ENCODE measurements around the gene C20orf144. TPM values are rescaled to one million over a fixed set of nuclear protein-coding genes. Genes with fewer than 3 reads are reported as not detected.

The C20orf144 gene
- total RNA-seq, 1 experiment from 2014 or later: 0.42 TPM

DNA sequence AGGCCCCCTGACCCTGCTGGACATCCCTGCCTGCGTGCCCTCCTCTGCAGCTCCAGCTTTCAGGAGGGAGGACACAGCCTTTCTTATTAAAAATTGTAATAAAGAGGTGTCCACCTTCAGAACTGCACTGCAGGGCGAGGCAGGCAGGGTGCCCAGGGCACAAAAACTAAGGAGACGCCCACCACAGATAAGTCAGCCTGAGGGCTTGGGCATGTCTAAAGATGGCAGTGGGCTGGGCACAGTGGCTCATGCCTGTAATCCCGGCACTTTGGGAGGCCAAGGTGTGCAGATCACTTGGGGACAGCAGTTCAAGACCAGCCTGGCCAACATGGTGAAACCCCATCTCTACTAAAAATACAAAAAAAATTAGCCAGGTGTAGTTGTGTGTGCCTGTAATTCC, 7.0 kb upstream of the C20orf144 start:
- peaks cover 5% of the 10 kb centered on the region; the same call in 1 of the 2 replicates for H3K36me3 ChIP-seq
- no peak overlapping the region for H3K27ac ChIP-seq
- no peak overlapping the region for H3K4me3 ChIP-seq
- H3K9me3 ChIP-seq (replicated peaks): no peaks in the 10 kb centered on the region
- H3K27me3 ChIP-seq: no peaks in the 10 kb centered on the region
- H3K4me1 ChIP-seq: no peaks in the 10 kb centered on the region
- no peak for DNase-seq

DNA sequence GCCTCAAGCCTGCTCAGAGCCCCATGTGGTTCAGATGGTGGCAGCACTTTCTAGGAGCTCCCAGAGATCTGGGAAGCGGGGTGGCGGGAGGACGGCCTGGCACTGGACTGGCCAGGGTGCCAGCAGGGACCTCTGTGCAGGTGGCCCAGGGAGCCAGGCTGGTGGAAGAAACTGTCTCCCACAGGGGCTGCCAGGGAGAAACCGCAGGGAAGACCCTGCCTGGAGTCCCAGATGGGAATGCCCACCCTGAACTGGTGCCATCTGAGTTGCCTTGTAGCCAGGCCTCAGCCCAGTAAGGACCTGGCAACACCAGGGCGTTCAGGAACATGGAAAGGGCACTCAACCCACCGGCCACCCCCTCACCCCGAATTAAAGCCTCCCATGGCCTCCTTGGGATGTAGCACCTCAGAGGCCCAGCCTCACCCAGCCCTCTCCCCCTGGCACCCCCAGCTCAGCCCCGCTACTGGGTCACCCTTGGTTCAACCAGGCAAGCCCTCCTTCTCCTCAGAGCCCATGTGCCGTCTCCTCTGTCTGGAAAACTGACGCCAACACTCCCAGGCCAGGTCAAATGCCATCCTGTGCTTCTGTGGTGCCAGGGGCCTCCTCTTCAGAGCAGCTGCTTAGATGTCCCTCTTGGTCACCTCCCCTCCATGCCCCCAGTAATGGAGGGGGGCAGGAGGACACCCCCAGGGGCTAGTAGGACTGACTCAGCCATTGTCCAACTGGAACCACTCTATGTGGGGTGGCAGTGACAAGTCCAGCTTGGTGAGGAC, 5.9 kb upstream of the C20orf144 start:
- H3K4me3 ChIP-seq: no peak overlapping the region

DNA sequence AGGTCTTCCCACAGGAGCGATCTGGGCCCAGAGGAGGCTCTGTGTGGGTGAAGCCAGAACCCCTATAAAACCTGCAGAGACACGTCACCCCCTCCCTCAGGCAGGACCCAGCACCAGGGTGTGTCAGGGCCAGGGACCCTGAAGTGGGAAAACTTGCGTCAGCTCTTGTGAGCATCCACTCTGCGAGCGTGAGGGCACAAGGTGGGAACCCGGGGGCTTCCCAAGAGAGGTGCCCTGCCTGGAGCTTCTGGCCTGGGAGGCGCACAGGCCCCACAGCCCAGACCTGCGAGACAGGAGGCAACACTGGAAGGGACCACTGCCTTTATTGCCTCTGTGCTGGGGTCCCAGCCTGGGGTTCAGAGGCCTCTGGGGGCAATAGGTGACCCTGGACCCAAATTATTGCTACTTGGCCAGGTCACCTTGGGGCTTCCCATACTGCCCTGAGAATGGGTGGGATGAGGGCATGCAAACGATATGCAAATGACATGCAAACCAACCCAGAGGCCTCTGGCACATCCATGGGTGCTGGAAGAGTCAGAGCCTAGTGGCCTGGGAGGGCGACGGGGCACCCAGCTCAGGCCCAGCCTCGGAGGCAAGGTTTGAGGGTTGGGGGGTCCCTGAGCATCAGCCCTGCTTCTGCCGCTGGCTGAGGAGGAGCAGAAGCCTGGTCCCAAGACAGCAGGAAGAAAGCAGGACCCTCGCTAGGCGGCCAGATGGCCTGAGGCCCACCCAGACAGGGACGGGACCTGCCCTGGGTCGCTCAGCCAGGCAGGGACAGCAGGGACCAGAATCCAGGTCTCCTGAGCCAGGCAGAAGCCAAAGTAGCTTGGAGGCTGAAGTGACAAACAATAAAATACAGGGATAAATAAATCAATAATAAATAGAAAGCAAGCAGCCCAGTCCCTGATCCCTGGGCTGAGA, 5.1 kb upstream of the C20orf144 start:
- DNase-seq: no peak
- Histone ChIP-seq H3K27ac (no peak overlapping the region), H3K36me3 (peaks cover 5% of the 10 kb centered on the region; the same call in 1 of the 2 replicates), H3K27me3 (no peaks in the 10 kb centered on the region), H3K4me3 (no peak overlapping the region), H3K9me3 (replicated peaks) (no peaks in the 10 kb centered on the region), H3K4me1 (no peaks in the 10 kb centered on the region)

More for the DNA sequence above, 5.9 kb upstream of the C20orf144 start:
- H3K27ac ChIP-seq: no peak overlapping the region
- H3K27me3 ChIP-seq: no peaks in the 10 kb centered on the region
- peak in 1 of 2 experiments; percentile 8 for DNase-seq
- H3K4me1 ChIP-seq: no peaks in the 10 kb centered on the region
- no peaks in the 10 kb centered on the region for H3K9me3 ChIP-seq (replicated peaks)
- peaks cover 5% of the 10 kb centered on the region; the same call in 1 of the 2 replicates for H3K36me3 ChIP-seq

DNA sequence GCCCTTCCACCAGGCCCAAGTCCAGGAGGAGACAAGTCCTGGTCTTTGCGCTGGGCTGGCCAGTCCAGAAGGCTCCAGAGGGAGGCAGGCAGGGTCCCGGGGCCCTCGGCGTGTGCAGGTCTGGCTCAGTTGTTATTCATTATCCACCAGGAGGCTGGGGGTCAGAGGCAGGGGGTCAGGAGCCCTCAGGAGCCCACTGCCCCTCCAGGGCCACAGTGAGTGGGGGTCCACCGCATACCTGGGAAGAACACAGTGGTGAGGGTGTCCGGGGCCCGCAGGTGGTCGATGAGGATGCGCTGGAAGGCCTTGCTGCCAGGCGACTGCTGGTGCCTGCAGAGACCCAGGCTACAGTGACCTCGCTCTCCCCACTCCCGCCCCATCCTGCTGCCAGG, 4.4 kb upstream of the C20orf144 start:
- H3K27ac ChIP-seq: no peak overlapping the region
- no peaks in the 10 kb centered on the region for H3K27me3 ChIP-seq
- H3K4me3 ChIP-seq: no peak overlapping the region
- H3K36me3 ChIP-seq: peaks cover 5% of the 10 kb centered on the region; the same call in 1 of the 2 replicates
- H3K4me1 ChIP-seq: no peaks in the 10 kb centered on the region
- DNase-seq: no peak
- H3K9me3 ChIP-seq (replicated peaks): no peaks in the 10 kb centered on the region

DNA sequence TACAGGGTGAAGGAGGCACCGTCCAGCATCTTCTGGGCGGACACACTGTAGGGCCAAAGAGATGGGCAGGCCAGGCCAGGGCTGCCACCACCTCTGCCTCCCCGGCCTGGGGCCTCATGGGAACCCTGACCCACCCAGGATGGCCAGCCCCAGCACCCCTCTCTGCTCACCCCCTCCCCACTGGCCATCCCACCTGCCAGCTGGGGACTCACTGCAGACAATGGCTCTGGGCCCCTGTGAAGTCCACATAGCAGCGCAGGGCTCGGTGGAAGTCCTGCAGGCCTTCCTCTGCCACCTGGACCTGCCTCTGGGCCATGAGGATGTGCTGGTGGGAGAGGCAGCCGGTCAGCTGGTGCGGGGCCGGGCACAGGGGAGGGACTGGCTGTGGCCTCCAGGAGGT, 3.6 kb upstream of the C20orf144 start:
- DNase-seq: no peak
- H3K27me3 ChIP-seq: no peaks in the 10 kb centered on the region

DNA sequence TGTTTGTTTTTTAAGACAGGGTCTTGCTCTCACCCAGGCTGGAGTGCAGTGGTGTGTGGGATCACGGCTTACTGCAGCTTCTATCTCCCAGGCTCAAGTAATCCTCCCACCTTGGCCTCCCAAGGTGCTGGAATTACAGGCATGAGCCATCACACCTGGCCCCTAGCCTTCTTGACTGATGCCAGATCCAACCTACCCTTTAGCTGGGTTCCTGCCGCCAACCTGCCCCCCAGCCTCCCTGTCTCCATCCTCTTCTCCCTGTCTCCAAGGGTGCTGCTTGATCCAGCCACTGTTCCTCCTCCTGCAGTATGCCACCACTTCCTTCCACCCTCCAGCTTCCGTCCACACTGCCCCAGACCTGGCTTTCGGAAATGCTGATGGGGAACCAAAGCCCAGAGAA, 3.2 kb upstream of the C20orf144 start:
- Histone ChIP-seq H3K4me1 (no peaks in the 10 kb centered on the region), H3K27ac (no peak overlapping the region), H3K9me3 (replicated peaks) (no peaks in the 10 kb centered on the region), H3K4me3 (no peak overlapping the region), H3K27me3 (no peaks in the 10 kb centered on the region), H3K36me3 (peaks cover 5% of the 10 kb centered on the region; the same call in 1 of the 2 replicates)
- DNase-seq: no peak

More for the DNA sequence above, 3.6 kb upstream of the C20orf144 start:
- Histone ChIP-seq H3K9me3 (replicated peaks) (no peaks in the 10 kb centered on the region), H3K36me3 (peaks cover 5% of the 10 kb centered on the region; the same call in 1 of the 2 replicates), H3K27ac (no peak overlapping the region), H3K4me3 (no peak overlapping the region), H3K4me1 (no peaks in the 10 kb centered on the region)

DNA sequence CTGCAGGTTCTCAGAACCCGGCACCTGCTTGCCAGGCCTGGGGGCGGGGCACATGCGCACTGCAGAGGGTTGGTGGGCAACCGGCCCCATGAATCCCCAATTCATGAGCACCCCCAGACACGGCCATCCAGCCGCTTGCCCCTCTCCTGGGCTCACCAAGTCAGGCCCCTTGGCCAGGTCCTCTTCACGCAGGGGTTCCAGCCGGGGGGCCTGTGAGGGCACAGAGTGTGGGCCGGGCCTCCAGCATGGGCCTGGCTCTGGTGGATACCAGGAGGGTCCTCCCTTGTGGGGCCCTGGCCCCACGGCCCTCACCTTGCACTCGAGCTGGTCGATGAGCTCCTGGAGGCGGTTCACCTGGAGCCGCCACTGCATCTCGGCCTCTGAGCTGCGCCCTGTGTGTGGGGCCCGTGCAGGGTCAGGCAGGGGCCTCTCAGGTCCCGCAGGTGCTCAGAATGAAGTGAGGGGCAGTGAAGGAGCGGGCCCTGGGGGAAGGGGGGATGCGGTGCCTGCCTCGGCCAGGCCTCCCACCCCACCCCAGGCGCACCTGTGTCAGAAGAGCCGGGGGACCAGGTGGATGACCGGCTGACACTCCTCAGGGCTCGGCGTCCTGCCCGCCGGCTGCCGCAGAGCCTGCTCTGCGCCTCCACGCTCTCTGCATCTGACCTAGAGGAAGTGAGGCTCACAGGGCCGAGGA, 2.6 kb upstream of the C20orf144 start:
- Histone ChIP-seq H3K27ac (no peak overlapping the region), H3K9me3 (replicated peaks) (no peaks in the 10 kb centered on the region), H3K36me3 (peaks cover 5% of the 10 kb centered on the region; the same call in 1 of the 2 replicates)

DNA sequence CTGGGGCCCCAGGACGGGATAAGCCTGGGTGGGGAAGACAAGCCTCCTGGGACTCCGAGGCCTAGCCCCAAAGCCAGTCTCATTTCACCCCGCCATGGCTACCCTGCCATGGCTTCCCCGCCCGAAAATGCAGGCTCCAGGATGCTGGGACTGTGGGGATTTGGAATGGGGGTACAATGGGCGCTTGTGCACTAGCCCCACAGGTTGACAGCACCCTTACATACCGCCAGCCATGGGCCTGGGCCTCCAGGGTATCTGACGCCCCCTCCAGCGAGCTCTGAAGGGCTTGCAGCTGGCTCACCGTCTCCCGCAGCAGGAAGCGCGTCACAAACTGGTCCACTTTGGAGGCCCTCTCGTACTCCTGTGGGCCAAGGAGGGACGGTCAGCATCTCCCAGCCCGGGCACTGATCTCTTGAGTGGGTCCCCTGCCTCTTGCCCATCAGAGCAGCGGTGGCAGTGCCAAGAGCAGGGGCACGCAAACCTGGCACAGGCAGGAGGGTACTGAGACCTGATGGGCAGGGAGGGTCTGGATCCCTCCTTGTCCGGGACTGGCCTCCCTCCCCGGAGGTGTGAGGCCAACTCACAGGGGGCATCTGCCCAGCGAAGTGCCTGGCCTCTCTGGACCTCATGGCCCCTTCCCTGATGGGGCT, 2.0 kb upstream of the C20orf144 start:
- no peaks in the 10 kb centered on the region for H3K27me3 ChIP-seq
- DNase-seq: no peak
- H3K4me1 ChIP-seq: peaks cover 4% of the 10 kb centered on the region; the same call in 1 of the 2 replicates
- H3K9me3 ChIP-seq (replicated peaks): no peaks in the 10 kb centered on the region
- no peak overlapping the region for H3K27ac ChIP-seq
- H3K36me3 ChIP-seq: peaks cover 5% of the 10 kb centered on the region; the same call in 1 of the 2 replicates
- no peak overlapping the region for H3K4me3 ChIP-seq

More for the DNA sequence above, 2.6 kb upstream of the C20orf144 start:
- H3K27me3 ChIP-seq: no peaks in the 10 kb centered on the region
- no peak overlapping the region for H3K4me3 ChIP-seq
- peaks cover 4% of the 10 kb centered on the region; the same call in 1 of the 2 replicates for H3K4me1 ChIP-seq
- no peak for DNase-seq

DNA sequence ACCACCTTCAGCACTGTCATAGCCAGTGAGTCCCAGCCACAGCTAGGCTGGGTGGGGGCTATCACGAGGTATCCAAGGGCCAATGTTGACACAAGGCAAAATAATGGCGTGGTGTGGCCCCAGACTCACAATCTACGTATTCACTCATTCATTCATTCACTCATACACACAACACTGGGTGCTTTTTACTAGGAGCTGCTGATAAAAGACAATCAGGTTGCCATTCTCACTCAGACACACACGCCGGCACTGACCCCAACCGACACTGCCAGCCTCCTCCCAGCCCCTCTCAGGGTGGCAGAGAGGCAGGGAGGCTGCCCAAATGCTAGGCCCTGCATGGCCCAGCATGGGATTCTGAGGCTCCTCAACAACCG, 1.5 kb upstream of the C20orf144 start:
- H3K4me1 ChIP-seq: peaks cover 4% of the 10 kb centered on the region; the same call in 1 of the 2 replicates
- no peak overlapping the region for H3K4me3 ChIP-seq
- DNase-seq: no peak
- H3K27ac ChIP-seq: no peak overlapping the region
- H3K9me3 ChIP-seq (replicated peaks): no peaks in the 10 kb centered on the region
- H3K27me3 ChIP-seq: no peaks in the 10 kb centered on the region
- peaks cover 5% of the 10 kb centered on the region; the same call in 1 of the 2 replicates for H3K36me3 ChIP-seq

DNA sequence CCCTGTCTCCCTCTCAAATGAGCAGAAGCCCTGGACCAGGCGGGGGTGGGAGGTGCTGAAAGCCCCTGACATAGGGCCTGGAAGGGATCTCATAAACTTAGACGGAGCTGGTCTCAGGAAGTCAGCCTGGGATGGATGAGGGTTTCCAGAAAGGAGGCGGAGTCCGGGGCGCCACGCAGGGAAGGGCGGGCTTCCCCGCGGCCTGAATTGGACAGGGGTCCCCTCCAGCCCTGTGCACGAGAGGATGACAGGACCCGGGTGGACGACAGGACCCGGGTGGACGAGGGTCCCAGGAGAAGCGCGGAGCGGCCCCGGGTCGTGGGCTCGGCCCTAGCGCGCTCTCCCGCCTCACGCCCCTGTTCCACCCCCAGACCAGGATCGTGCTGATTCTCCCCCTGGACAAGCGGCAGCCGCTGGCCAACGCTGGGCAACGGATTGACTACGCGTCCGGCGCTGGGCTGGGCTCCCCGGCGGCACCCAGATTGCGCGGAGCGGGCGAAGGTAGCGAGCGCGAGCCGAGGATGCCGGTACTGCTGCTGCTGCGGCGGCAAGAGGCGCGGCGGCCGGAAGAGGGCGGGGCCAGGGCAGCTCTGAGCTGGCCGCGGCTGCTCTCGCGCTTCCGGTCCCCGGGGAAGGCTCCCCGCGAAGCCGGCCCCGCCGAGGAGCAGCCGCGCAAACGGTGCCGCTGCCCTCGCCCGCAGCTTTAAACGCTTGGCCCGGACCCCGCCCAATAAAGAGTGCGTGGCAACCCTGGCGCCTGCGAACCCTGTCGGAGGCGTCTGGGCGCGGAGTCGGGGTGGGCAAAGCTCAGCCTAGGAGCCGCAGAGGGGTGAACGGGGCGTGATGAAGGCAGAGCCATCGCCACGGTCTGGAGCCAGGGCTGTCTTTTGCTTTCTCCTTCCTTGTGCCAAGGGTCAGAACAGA, 1.3 kb downstream of the C20orf144 start:
- peak; percentile 87 for DNase-seq
- peaks cover 4% of the 10 kb centered on the region; the same call in 1 of the 2 replicates for H3K4me1 ChIP-seq
- no peaks in the 10 kb centered on the region for H3K9me3 ChIP-seq (replicated peaks)
- peak overlapping the region; percentile 57 for H3K27ac ChIP-seq
- H3K36me3 ChIP-seq: peaks cover 13% of the 10 kb centered on the region
- H3K4me3 ChIP-seq: peak overlapping the region; percentile 74
- no peaks in the 10 kb centered on the region for H3K27me3 ChIP-seq

DNA sequence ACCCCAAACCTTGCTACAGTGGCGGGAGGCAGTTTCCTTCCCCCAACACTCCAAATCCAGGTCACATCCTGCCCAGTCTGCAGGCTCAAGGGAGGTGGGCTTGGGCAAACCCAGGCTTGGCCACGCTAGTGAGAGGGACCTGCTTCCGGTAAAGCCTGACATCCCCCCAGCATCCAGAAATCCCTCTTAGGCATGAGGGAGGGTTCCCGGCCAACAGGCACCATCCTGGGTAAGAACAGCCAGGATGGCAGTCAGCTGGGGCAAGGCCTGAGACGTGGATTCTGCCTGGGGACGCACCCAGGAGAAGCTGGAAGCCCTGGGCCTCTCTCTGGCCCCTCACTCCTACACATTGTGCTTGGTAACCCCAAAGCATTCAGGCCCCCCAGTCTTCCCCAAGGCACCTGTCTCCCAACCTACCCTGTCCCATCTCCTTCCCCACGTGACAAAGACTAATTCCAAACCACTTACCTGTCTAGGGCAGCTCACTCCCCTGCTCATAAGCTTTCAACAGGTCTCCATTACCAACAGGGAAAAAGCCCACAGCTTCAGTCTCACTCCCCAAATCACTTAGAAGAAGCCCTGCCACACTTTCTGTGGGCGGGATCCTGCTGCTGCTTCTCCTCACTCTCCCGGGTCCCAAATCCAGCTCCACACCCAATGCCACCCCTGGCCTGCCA, 2.1 kb downstream of the C20orf144 start:
- H3K9me3 ChIP-seq (replicated peaks): no peaks in the 10 kb centered on the region
- peak overlapping the region; percentile 74 for H3K4me3 ChIP-seq
- H3K27me3 ChIP-seq: no peaks in the 10 kb centered on the region
- H3K36me3 ChIP-seq: peaks cover 18% of the 10 kb centered on the region
- peaks cover 4% of the 10 kb centered on the region; the same call in 1 of the 2 replicates for H3K4me1 ChIP-seq
- DNase-seq: peak in 1 of 2 experiments; percentile 49
- peak overlapping the region; percentile 57 for H3K27ac ChIP-seq

DNA sequence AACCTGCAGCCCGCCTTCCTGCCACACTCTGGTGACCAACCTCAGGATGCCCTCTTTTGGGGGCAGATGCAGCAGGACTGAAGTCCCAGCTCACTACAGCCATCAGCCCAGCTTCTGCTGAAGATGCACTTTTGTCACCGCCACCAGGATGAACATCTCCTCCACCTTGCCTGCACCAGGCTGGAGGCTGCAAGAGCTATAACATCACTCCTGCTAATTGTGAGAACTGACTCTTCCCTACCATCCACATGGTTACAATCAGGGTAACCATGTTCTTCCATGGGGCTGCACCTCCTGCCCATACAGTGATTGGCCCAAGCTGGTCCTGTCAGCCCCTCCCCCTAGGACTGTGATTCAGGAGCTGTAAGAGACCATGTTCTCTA, 2.6 kb downstream of the C20orf144 start:
- Histone ChIP-seq H3K27ac (no peak overlapping the region), H3K4me3 (no peak overlapping the region), H3K36me3 (peaks cover 18% of the 10 kb centered on the region)

More for the DNA sequence above, 2.6 kb downstream of the C20orf144 start:
- no peaks in the 10 kb centered on the region for H3K9me3 ChIP-seq (replicated peaks)
- no peak for DNase-seq
- H3K27me3 ChIP-seq: no peaks in the 10 kb centered on the region
- H3K4me1 ChIP-seq: peaks cover 4% of the 10 kb centered on the region; the same call in 1 of the 2 replicates

All from SJCRH30 (cell line).